HG03095 (cell line): ENCODE results near the gene SMAD6.

Experiments
- ATAC-seq: cut with Tn5 transposase; IDR thresholded peaks from one replicate; pipeline ENCODE4 v1.9.1; 2021; ENCODE audit warnings: moderate library complexity; ENCODE audit not compliant: unreplicated experiment

Gene SMAD6

DNA sequence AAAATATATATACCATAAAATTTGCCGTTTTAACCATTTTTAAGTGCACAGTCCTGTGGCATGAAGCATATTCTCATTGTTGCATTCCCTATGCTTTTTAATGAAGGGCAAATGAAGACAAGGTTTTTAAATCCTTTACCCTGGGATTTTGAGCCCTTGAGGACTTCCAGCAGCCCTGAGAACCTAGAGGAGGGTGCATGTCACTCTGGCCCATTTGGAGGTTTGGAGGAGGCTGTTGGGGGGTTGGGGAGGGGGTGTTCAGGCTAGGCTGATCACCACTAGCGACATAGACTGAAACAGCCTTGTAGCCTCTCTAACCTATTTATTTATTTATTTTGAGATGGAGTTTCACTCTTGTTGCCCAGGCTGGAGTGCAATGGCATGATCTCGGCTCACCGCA lies 86.0 kb downstream of the SMAD6 start:
- ATAC-seq, result no peak

DNA sequence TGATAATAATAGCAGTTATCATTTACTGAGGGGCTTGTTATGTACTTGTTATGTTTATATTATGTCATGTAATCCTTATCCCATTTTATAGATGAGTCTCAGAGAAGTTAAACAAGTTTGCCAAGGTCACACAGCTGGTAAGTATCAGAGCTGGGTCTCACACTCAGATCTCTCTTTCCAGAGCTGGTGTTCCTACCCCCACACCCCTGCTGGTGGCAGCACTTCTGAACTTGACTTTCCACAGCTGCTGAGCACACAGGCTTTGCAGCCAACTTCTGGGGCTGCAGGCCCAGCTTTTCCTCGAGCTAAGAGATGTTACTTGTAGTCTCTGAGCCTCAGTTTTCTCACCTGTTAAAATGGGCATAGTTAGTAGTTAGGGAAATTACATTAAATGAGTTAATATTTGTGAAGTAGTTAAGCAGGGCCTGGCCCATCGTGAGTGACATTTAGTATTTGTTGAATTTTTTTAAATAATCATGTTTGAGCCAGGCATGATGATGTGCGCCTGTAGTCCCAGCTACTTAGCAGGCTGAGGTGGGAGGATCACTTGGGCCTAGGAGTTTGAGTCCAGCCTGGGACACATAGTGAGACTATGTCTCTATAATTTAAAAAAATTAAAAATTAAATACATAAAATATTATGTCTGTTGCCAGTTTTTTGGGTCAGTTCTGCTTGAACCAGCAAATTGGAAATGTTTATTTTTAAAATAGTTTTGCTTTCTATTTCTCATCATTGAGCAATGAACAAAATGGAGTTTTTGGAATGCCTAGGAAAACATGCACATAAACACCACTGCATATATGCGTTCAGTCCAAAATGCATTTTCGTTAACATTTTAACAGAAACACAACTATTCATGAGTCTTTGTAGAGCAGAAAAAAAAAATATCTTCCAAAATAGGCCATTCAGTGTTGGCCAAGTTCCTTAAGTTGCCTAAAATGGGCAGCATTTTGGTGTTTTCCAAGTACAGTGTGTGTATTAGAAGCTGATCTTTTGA lies 87.3 kb downstream of the SMAD6 start:
- no peak for ATAC-seq

DNA sequence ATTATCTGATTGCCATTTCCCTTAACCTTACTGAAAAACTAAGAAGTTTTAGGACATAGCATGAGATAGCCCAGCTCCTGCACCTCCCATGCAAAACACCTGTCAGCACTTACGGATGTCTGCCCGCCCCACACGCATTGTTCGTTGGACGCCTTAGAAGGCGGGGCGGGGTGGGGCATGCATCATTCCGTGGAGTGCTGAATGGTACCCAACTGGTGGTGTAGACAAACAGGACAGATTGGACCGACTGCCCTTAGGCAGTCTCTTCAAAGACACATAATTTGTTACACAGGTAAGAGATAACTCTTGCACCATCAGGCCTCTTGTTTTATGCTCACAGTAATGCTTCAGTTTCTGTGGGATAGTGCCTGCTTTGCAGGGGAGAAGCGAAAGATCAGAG lies 93.8 kb downstream of the SMAD6 start:
- ATAC-seq, result no peak

DNA sequence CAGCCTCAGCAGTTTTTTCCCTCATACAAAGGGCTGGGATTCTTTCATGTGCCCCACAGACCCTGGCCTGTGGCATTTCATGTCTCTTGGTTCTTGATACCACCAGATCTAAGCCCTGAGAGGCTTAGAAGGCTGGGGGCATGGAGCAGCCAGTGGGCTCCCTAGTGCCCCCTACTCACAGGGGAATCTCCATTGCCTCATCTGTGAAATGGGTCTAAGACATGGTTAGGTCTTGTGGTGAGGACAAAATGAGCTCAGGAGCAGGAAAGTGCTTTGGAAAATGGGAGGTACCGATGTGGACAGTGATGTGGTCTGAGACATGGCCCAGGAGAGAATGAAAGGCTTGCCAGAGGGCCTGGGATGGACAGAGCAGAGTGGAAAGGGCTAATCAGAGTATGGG lies 94.3 kb downstream of the SMAD6 start:
- ATAC-seq, result no peak

DNA sequence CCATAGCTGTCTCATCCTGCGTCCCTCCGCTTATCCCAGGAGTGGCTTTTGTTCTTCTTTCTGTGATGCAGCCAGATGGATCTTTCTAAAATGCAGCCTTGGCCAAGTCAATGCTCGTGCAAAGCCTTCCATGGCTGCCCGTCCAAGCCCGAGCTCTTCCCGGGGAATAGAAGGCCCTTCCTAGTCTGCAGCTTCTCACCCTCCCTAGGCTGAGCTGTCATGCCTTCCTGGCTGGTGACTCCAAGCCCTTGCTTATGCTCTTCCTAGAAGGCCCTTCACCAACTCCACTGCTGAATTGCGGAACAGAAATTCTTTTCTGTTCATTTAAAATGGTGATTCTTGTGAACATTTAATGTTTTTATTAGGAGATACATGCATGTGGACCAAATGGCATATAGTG lies 95.9 kb downstream of the SMAD6 start:
- ATAC-seq, result no peak

DNA sequence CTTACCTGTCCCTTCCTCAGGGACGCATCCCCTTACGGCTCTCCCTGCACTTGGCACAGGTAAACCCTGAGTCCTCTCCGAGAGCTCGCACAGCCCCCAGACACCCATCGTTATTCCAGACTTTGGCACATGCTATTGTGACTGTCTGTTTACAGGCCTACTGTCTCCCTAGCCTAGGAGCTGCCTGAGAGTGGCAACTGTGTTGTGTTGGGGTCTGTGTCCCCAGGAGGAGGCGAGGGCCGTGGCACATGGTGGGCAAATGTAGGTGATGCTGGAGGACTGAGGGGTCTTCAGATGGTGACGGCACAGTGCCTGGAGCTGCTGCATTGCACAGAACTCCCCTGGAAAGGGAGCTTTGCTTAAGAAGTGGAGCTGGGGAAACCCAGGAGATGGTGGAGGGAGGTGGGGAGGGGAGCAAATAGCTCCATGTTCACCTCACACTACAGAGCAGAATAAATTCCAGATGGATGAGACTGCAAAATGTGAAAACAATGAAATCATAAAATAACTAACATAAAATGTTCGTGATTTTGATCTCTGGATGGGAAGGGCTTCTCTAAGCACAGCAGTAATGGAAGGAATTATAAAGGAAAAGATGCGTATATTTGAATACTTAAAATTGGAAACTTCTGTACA lies 96.5 kb downstream of the SMAD6 start:
- no peak for ATAC-seq

DNA sequence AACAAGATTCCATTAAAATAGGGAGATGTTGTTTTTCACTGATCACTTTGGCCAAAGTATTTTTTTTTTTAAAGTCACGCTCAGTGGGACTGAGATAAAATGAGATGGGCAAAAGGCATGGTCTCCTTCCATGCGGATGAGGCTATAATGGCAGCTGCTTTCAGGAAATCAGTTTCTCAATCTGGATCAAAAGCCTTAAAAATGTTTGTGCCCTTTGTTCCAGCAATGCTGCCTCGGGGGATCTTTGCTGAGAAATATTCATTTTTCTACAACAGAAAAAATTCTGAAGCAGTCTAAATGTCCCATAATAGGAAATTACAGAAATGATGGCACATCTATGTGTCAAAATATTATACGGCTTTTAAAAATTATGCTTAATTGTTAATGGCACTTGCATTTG lies 97.2 kb downstream of the SMAD6 start:
- no peak for ATAC-seq

DNA sequence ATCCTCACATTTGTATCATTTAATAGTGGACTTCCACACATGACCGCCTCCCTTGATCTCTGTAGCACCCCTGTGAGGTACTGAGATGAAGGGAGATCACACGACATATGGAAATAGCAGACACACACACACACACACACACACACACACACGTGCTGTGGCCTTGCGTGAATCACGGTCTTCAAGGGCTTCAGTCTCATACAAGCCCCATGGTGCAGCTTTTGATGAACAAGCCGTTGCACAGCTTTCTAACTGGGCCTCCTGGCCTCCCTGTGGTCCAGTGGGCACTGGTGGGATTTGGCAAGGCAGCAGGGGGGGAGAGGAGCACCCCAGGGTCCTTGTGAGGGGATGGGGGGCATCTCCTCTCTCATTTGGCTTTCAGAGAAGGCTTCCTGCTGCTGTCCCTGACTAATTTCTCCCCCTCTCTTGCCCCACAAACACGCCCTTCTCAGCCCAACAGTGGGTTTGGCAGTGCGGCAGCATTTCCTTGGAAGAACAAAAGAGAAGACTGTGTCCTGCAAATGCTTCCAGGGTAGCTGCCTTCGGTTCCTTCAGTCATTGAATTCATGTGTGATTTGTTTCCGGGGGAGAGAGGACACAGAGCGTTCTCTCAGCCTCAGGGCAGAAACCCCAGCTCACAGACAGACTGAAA lies 98.7 kb downstream of the SMAD6 start:
- no peak for ATAC-seq

DNA sequence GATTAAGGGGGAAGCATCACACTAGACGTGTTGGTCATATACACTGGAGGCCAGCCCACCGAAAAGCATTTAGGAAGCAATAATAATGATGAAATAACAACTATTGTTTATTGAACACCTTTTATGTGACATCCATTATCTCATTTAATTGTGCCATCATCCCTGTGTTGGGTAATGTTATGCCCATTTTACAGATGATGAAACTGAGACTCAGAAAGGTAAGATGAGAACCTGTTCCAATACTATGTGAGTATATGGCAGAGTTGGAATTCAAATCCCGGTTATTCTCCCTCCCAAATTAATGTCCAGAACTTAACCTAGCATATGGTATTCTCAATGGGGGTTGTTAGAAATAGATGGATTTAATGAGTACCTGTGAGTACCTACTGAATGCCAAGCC lies 99.2 kb downstream of the SMAD6 start:
- no peak for ATAC-seq

DNA sequence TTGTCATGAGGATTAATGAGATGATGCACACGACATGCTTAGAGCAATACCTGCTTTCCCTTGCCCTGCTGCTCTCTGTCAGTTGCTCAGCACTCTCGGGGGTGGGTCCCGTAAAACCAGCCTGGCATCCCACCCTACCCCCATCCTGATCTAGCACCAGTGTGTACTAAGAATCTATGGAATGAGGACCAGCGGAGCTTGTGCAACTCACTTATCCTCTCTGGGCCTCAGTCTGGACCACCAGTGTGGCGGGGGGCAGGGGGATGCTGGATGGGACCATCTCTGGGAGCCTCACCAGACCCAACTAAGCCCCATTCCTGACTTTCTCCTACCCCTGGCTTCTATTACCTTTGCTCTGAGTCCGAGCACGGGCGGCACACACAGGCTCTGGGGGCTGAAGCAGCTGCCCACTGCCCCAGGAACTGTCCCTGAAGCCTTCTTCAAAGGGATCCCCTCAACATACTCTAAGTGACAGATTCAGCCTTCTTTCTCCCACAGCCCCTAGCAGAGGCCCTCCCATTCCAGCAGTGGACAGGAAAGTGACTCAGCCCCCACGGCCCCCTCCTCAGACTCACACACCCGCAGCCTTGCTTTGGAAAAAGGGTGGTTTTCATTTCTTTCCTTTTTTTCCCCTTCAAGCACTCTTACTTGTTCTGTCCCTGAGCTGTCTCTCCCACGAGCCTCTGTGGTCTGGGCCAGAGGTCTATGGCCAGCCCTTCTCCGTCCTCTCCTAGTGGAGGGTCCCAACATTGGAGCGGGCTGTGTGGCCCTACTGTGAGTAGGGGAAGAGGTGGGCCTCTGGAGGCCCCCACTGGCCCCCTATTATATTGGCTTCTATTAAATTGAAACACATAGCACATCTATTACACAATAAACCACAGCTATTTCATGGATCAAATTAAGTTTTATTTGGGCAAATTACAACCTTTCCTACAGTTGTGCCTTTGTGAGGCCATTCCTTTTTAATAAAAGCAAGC lies 100.3 kb downstream of the SMAD6 start:
- no peak for ATAC-seq

DNA sequence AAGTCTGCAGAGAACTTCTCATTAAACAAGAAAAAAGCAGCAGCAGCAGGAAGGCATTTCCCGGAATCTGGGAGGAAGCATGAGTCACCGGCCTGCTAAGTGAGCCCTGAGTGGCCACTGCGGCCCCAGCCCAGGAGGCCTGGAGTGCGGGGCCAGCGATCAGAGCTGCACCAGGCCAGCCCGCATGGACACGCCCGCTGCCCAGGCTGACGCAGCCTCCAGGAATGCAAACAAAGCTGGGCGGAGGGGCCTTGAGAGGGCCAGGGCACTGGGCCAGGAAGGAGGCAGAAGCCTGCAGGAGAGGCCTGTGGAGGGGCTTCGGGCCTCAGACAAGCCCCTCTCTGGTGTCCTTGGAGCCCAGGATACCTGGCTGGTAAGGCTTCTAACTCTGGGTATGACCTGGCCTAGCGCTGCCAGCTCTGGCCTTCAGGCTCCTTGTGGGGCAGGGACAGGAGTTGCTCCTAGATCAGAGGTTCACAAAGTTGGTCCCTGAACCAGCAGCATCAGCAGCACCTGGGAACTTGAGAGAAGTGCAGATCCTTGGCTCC lies 101.2 kb downstream of the SMAD6 start:
- no peak for ATAC-seq

DNA sequence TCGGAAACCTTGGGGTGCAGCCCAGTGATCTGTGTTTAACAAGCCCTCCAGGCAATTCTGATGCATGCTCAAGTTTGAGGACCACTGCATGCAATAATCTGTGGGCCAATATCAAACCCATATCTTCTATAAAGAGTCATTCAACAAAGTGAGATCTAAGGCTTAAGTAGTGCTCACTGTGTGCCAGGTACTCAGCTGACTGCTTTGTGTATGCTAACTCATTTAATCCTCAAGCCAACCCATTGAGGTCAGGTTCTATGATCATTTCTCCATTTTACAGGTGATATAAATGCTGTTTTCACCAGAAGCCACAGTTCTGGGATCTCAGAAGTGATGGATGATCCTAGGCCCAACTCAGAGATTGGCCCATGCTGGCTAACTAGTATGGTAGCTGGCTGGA lies 101.7 kb downstream of the SMAD6 start:
- no peak for ATAC-seq

DNA sequence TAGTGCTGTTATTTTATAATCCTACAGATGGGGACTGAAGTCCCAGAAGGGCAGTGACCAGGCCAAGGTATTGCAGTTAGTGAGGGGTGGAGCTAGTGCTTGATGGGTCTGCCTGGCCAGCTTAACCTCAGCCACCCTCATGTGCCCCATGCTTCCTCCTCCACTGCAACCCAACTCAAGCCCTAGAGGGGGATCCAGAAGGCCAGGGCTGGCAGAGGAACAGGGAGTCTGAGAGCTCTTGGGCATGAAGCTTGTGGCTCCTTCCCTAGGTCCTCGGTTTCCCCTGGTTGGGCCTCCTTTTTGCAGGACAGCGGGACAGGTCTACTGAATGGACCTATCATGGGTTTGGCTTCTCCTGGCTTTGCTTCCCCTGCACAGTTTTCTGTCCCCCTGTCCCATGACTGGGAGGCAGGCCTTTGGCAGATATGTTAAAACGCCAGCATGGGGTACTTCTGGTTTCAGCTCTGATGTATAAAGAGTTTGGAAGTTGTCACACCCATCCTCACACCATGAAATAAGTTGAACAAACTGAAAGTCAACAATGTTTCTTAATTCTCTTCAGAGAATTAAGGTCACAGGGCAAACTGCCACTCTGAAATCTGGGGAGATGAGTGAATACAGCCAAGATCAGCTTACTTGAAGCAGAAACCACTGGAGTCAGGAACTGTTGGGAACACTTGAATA lies 103.3 kb downstream of the SMAD6 start:
- no peak for ATAC-seq

DNA sequence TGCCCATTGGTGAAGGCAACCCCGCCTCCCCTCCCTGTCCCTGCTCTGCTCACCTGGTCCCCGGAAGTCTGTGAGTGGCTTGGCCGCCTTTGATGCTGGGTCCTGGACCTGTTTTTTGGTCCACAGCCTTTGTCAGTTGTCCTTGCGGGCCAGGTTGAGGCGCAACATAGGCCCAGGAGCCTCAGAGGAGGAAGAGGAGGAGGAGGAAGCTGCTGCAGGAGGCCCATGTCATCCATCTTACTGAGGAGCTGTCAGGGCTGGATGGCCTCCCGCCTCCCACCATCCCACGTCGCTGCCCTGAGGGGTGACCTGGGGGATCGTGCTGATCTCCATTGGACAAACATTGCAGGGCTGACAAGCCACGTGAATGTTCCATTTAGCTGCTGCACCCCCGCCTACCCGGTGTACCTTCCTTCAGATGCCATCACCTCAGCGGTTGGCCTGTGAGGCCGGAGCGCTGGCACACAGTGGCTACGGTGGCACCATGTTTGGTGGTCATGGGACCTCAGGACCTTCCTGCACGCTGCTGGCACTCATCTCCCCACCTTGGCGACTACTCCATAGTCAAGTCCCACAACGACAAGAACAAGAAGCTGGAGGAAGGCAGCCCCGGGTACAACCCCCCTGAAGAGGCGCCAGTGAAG lies 106.3 kb downstream of the SMAD6 start:
- ATAC-seq, result no peak

DNA sequence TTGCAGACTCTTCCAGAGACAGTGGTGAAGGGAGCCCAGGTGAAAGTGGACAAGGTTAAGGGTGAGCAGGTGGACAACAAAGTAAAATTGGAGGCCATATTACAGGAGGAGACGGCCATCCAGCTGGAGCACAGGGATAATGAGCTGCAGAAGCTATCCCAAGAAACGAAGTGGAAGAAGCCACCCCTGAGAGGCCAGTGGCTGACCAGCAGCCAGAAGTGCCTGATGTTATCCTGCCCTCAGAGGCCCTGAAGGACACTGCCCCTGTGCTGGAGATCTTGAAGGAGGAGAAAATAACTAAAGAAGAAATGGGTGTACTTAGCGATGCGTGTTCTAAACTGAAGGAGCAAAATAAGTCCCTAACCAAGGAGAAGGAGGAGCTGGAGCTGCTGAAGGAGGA lies 107.6 kb downstream of the SMAD6 start:
- ATAC-seq, result no peak

DNA sequence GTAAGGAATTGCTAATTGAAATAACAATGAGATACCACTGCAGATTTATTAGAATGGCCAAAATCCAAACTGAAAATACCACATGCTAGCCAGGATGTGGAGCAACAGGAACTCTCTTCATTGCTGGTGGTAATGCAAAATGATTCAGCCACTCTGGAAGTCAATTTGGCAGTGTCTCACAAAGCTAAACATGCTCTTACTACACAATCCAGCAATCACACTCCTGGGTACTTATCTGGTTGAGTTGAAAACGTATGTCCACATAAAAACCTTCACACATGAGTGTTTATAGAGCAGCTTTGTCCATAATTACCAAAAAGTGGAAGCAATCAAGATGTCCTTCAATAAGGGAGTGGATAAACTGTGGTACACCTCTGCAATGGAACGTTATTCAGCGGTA lies 113.3 kb downstream of the SMAD6 start:
- ATAC-seq, result no peak

DNA sequence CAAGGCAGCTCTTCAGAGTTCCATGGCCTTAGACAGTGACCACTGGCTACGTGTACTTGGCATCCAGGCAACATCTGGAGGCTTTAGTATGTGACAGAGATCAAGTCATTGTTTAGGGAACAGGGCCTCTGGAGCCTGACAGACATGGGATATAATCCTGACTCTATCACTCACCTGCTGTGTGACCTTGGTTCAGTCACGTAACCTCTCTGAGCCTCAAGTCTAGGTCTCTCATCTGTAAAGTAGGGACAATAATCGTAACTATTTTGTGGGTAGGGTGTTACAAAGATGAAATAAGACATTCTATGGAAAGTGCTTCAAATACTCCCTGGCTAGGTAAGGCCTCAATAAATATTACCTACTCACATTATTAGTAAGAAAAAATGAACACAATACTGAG lies 114.2 kb downstream of the SMAD6 start:
- ATAC-seq, result no peak

DNA sequence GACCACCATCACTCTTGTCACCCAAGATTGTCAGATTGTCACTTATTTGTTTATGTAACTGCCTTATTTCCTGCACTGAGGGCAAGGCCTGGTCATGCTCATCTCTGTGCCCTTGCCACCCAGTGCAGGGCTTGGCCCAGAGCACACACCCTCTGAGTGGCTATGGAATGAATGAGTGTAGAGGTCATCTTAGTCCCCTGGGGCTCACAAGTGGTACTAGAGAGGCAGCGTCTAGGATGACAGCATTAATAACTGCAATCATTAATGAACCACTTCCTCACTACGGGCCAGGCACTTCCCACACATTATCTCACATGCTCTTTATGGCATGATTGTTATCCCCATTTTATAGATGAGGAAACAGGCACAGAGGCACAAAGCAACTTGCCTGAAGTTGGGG lies 117.0 kb downstream of the SMAD6 start:
- ATAC-seq, result no peak

DNA sequence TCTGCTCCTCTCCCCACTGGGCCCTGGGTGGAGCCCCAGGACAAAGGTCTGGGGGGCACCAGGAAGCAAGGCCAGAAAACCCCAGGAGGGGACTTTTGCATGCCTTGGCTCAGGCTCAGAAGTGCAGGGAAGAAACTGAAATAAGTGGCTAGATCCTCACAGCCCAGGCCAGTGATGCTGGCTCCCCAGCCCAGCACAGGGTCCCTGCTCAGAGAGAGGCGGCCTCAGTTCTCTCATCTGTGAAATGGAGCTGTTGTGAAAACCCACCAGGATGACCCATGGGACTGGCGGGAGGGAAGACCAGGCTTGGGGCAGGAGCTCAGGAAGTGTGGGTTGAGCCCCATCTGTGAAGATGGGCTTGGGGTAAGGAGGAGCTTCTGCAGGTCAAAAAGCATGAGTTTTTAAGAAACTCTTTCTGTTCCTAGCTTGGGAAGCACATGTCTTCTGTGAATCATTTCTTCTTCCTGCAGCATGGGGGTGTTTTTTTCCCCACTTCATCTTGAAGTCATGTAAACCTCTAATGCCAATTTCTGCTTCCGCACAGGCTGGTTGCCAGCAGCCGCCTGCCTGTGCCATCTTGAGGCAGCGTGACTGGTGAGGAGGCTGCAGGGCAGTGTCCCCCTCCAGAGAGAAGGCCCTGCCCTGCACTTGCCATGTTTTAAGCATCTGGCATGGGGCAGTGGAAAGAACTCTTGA lies 118.6 kb downstream of the SMAD6 start:
- ATAC-seq, result no peak
